GM06990 (cell line): ENCODE results near the gene ABR.
"Not testable (repeated sequence)": the region's sequence is repeated elsewhere in the genome, so short reads cannot be mapped to it uniquely, and the experiment has no call there.

ENCODE experiments used
- DNase-seq: peaks from one replicate; pipeline ENCODE4 v3.0.0-alpha.2; 2011; ENCODE audit not compliant: insufficient read length; ENCODE audit errors: extremely low read depth
- H3K27me3 ChIP-seq: replicated peaks from 2 replicates; pipeline ENCODE4 v1.6.0; 2011; ENCODE audit warnings: low read length; ENCODE audit not compliant: control insufficient read depth, insufficient read depth
- H3K36me3 ChIP-seq: 2 replicates; pipeline ENCODE4 v1.5.1; 2011; ENCODE audit warnings: low read length; ENCODE audit not compliant: control insufficient read depth, insufficient read depth
- H3K4me3 ChIP-seq: replicated peaks from 2 replicates; pipeline ENCODE4 v1.5.1; 2011; ENCODE audit warnings: low read depth, mild to moderate bottlenecking, control low read depth, low read length
- TF ChIP-seq, protein P1 (sequence below): IDR thresholded peaks from 2 replicates; pipeline ENCODE4 v1.5.1; 2011; ENCODE audit warnings: low read length, control low read depth, mild to moderate bottlenecking, inconsistent platforms; ENCODE audit not compliant: insufficient read depth, poor library complexity, severe bottlenecking

ABR gene

DNA sequence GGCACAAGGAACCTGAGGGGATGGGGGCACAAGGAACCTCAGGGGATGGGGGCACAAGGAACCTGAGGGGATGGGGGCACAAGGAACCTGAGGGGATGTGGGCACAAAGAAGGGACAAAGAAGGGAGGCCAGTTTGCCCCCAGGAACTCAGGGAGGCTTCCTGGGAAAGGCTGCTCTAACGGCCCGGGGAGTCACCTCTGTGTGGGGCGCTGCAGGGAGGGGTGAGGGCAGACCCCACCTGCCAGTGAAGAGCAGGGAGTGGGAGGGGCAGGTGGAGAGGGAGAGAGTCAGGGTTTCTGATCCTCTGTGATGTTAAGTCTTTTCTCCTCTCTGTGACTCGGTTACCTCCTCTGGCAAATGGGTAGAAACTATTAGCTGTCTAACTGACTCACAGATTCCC is 125.1 kb downstream of the ABR start:
- H3K36me3 ChIP-seq, result peaks cover 39% of the 10 kb centered on the region
- TF ChIP-seq, protein P1, sequence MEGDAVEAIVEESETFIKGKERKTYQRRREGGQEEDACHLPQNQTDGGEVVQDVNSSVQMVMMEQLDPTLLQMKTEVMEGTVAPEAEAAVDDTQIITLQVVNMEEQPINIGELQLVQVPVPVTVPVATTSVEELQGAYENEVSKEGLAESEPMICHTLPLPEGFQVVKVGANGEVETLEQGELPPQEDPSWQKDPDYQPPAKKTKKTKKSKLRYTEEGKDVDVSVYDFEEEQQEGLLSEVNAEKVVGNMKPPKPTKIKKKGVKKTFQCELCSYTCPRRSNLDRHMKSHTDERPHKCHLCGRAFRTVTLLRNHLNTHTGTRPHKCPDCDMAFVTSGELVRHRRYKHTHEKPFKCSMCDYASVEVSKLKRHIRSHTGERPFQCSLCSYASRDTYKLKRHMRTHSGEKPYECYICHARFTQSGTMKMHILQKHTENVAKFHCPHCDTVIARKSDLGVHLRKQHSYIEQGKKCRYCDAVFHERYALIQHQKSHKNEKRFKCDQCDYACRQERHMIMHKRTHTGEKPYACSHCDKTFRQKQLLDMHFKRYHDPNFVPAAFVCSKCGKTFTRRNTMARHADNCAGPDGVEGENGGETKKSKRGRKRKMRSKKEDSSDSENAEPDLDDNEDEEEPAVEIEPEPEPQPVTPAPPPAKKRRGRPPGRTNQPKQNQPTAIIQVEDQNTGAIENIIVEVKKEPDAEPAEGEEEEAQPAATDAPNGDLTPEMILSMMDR, result no peak
- no peak for DNase-seq
- H3K27me3 ChIP-seq, result no peaks in the 10 kb centered on the region
- no peak overlapping the region for H3K4me3 ChIP-seq

- TF ChIP-seq, protein P1, result no peak
- Histone ChIP-seq H3K36me3 (peaks cover 39% of the 10 kb centered on the region), H3K27me3 (no peaks in the 10 kb centered on the region), H3K4me3 (no peak overlapping the region)
- DNase-seq, result no peak
These were observed 126.0 kb downstream of the ABR start for GRCh38 chr17:1053661-1054360.

GRCh38 chr17:1050996-1051925 is 128.5 kb downstream of the ABR start:
- DNase-seq, result no peak
- no peaks in the 10 kb centered on the region for H3K27me3 ChIP-seq
- TF ChIP-seq, protein P1, result no peak
- no peak overlapping the region for H3K4me3 ChIP-seq
- H3K36me3 ChIP-seq, result peaks cover 29% of the 10 kb centered on the region

- H3K36me3 ChIP-seq, result peaks cover 23% of the 10 kb centered on the region
- DNase-seq, result no peak
- TF ChIP-seq, protein P1, result no peak
- H3K27me3 ChIP-seq, result no peaks in the 10 kb centered on the region
- no peak overlapping the region for H3K4me3 ChIP-seq
These were observed 129.4 kb downstream of the ABR start for GRCh38 chr17:1050246-1050995.

DNA sequence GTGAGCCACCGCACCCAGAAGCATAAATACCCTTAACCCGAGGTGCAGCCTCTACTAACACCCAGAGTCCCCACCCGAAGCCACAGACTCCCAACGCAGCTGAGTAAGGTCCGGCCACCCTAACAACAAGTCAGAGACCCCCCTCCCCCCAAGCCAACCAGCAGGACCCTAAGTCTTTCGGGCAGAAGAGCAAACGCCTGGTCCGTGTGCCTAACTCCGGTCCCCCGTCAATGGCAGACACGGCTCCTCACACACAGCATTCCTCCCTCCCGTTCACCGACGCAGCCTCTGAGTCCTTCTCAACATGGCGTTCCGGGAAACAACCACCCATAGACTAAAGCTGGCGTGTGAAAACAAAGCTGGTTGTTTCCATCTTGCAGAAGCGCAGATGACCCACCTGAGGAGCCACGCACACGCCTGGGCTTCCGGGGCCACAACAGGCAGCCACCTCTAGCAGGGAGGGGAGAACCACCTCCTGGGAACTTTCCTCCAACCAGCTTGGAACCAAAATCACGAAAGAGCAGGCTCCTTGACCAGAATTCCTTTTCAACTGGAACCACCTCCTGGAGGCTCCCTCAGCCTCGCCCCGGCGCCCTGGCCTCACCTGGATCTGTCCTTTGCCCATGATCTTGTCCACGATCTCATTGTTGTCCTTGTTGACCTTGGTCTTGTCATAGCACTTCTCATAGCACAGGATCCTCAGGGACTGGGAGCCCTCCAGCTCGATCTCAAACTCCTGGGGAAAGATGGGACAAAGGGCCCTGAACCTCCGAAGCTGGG is 130.1 kb downstream of the ABR start:
- H3K27me3 ChIP-seq, result no peaks in the 10 kb centered on the region
- DNase-seq, result no peak
- no peak overlapping the region for H3K4me3 ChIP-seq
- H3K36me3 ChIP-seq, result peaks cover 22% of the 10 kb centered on the region
- TF ChIP-seq, protein P1, result no peak

DNA sequence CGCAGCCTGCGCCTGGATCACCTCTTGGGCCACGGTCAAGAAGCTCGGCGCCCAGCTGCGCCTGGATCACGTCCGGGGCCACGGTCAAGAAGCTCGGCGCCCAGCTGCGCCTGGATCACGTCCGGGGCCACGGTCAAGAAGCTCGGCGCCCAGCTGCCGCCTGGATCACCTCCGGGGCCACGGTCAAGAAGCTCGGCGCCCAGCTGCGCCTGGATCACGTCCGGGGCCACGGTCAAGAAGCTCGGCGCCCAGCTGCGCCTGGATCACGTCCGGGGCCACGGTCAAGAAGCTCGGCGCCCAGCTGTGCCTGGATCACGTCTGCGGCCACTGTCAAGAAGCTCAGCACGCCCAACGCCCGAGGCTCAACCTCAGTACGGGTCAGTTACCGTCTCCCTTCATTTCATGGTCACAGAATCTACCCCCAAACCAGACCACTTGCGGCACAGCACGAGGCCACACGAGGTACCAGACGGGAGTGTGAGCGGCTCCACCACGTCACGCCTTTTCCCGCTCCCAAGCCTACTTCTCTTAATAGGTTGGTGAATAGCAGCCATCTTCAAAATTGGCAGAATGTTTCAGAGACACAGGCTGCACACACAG is 131.2 kb downstream of the ABR start:
- not testable (repeated sequence) for DNase-seq, H3K4me3 ChIP-seq, H3K27me3 ChIP-seq
- H3K36me3 ChIP-seq, result peaks cover 19% of the 10 kb centered on the region
